Calu3 (cell line): ENCODE data around the gene ZNF507. TPM values are rescaled to one million over a fixed set of nuclear protein-coding genes. Genes with fewer than 3 reads are reported as not detected.
"Not testable (repeated sequence)": the region's sequence is repeated elsewhere in the genome, so short reads cannot be mapped to it uniquely, and the experiment has no call there.

Experiments
- BruUV-seq: library from RNA; stranded (reverse); fragments of 400-500 nt; replicated peaks from 2 replicates; lab custom pipeline; 2021; lab: Mats Ljungman, UMichigan
- CTCF ChIA-PET: fragments of 300-600 bp; sonication (Branson Sonifier 250); formaldehyde crosslinking; loops from one replicate; lab custom pipeline; 2022; ENCODE audit warnings: antibody characterized with exemption; lab: Charles Lee
- DNase-seq: peaks from one replicate; pipeline ENCODE4 v3.0.0; 2022
- H3K27ac Mint-ChIP-seq: one replicate; pipeline ENCODE4 v1.8.0; 2022; ENCODE audit warnings: mixed read lengths; ENCODE audit not compliant: unreplicated experiment
- H3K27me3 Mint-ChIP-seq: one replicate; pipeline ENCODE4 v1.8.0; 2022; ENCODE audit warnings: mixed read lengths; ENCODE audit not compliant: unreplicated experiment
- H3K36me3 Mint-ChIP-seq: one replicate; pipeline ENCODE4 v1.8.0; 2022; ENCODE audit warnings: mild to moderate bottlenecking, moderate library complexity, mixed read lengths; ENCODE audit not compliant: insufficient read depth, unreplicated experiment
- H3K4me1 Mint-ChIP-seq: one replicate; pipeline ENCODE4 v1.8.0; 2022; ENCODE audit warnings: mild to moderate bottlenecking, low read depth, mixed read lengths; ENCODE audit not compliant: unreplicated experiment
- H3K4me3 Mint-ChIP-seq: one replicate; pipeline ENCODE4 v1.8.0; 2022; ENCODE audit warnings: mild to moderate bottlenecking, low read depth, moderate library complexity, mixed read lengths; ENCODE audit not compliant: unreplicated experiment
- H3K9me3 Mint-ChIP-seq: one replicate; pipeline ENCODE4 v1.8.0; 2022; ENCODE audit warnings: low read depth, mixed read lengths; ENCODE audit not compliant: unreplicated experiment
- intact Hi-C: fragments of 100-400 bp; cut with micrococcal nuclease; formaldehyde crosslinking; loops from one replicate; pipeline ENCODE4 v1.10.0; 2022; ENCODE audit not compliant: unreplicated experiment
- total RNA-seq: library from RNA; stranded (reverse); gene quantifications from 2 replicates; pipeline ENCODE4 v1.2.3, GENCODE V29; 2022
- TF ChIP-seq, protein P1 (sequence below): fragments of 200-600 bp; IDR thresholded peaks from one replicate; pipeline ENCODE4 v1.8.0; 2022; ENCODE audit warnings: antibody characterized with exemption; ENCODE audit not compliant: unreplicated experiment

The ZNF507 gene
- total RNA-seq, 1 experiment from 2014 or later, result 31.5 TPM

DNA sequence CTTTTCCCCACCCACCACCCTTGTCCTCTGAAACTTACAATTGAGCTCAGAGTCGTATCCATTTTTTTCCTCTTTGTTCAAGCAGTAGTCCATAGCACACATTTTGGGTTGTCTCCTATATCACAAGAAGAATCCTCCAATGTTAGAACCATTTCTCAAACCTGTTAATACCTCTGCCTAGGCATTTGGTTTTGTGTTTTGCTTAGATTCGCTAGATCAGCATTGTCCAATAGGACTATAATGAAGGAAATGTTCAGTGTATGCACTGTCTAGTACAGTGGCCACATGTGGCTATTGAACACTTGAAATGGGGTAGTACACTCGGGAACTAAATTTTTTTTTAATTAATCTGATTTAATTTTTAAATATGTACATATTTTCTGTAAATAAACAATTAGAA is 72.7 kb downstream of the ZNF507 start:
- intact Hi-C loops, result no loop called here
- CTCF ChIA-PET, result interaction anchor here (0.6 to 1.0 kb wide), 2 partner anchors 13 to 19 kb away, joined by 3 read pairs; no protein-coding TSS in a partner anchor
- DNase-seq, result no peak
- no TSS peak for BruUV-seq
- Mint-ChIP-seq H3K4me1 (peaks cover 10% of the 10 kb centered on the region), H3K27ac (no peak overlapping the region), H3K27me3 (no peaks in the 10 kb centered on the region), H3K4me3 (no peak overlapping the region), H3K36me3 (no peaks in the 10 kb centered on the region), H3K9me3 (no peaks in the 10 kb centered on the region)
- TF ChIP-seq, protein P1, sequence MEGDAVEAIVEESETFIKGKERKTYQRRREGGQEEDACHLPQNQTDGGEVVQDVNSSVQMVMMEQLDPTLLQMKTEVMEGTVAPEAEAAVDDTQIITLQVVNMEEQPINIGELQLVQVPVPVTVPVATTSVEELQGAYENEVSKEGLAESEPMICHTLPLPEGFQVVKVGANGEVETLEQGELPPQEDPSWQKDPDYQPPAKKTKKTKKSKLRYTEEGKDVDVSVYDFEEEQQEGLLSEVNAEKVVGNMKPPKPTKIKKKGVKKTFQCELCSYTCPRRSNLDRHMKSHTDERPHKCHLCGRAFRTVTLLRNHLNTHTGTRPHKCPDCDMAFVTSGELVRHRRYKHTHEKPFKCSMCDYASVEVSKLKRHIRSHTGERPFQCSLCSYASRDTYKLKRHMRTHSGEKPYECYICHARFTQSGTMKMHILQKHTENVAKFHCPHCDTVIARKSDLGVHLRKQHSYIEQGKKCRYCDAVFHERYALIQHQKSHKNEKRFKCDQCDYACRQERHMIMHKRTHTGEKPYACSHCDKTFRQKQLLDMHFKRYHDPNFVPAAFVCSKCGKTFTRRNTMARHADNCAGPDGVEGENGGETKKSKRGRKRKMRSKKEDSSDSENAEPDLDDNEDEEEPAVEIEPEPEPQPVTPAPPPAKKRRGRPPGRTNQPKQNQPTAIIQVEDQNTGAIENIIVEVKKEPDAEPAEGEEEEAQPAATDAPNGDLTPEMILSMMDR, result no peak

DNA sequence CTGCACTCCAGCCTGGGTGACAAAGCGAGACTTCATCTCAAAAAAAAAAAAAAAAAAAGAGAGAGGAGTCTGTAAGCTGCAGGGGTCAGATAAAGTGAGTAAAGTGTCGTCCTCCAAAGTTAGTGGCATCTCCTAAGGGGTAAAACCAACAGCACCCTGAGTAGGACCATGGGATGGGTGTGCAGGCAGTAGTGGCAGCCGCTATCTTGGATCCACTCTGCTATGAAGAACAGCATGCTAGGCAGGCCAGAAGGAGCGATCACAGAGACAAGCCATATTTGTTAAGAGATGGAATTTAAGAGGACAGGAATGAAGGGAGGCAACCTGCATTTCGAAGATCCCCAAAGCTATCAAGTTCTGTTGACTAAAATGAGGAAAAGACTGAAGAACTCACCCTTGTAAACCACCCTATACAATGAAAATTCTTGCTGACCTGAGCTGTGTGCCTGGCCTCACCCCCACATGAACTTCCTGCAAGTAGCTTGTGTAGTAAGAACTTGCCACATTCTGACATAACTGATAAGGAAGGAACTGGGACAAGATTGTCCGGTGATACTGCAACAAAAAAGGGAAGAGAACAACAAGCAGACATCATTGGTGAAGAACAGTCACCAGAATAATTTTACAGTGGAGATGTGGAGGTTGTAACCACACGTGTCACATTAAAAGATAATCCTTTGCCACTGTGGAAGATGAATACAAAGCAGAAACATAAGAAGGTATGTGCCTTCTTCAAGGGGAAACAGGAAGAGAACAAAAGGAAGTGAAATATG is 76.4 kb downstream of the ZNF507 start:
- intact Hi-C loops, result no loop called here
- CTCF ChIA-PET, result no interaction called here

DNA sequence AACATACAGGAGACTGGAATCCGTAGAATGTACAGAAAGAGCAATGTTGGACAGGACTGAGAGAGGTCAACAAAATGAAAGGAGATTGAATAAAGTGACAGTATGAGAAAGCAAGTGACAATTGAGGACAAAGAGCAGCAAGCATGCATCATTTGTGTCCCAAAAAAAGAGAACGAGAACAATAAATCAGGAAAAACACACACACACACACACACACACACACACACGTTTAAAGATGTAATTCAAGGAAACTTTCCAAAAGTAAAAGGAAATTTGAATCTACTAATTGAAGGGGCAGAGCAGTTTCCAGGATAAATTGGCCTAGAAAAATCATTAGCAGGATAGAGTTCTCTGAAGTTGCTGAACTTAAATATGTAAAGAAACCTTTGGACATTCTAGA is 77.0 kb downstream of the ZNF507 start:
- intact Hi-C loops, result no loop called here
- CTCF ChIA-PET, result interaction anchor here (0.7 kb wide), 1 partner anchor 295 kb away, joined by 5 read pairs; no protein-coding TSS in a partner anchor
- no TSS peak for BruUV-seq
- Mint-ChIP-seq H3K4me1 (peaks cover 10% of the 10 kb centered on the region), H3K27ac (no peak overlapping the region), H3K9me3 (no peaks in the 10 kb centered on the region), H3K36me3 (no peaks in the 10 kb centered on the region), H3K27me3 (no peaks in the 10 kb centered on the region), H3K4me3 (no peak overlapping the region)
- TF ChIP-seq, protein P1, result no peak
- no peak for DNase-seq

More for the DNA sequence above, 76.4 kb downstream of the ZNF507 start:
- Mint-ChIP-seq H3K4me3 (no peak overlapping the region), H3K4me1 (peaks cover 10% of the 10 kb centered on the region), H3K27ac (no peak overlapping the region), H3K36me3 (no peaks in the 10 kb centered on the region), H3K27me3 (no peaks in the 10 kb centered on the region), H3K9me3 (no peaks in the 10 kb centered on the region)
- no TSS peak for BruUV-seq
- DNase-seq, result no peak
- TF ChIP-seq, protein P1, result no peak

DNA sequence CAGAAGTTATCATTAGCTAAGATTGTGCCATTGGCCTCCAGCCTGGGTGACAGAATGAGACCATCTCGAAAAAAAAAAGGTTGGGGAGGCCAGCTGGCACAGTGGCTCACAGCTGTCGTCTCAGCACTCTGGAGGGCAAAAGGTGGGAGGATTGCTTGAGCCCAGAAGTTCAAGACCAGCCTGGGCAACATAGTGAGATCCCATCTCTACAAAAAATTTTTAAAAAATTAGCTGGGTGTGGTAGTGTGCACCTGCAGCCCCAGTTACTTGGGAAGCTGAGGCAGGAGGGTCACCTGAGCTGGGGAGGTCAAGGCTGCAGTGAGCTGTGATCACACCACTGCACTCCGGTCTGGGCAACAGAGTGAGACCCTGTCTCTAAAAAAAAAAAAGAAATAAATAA is 78.5 kb downstream of the ZNF507 start:
- DNase-seq, H3K9me3 Mint-ChIP-seq, H3K27me3 Mint-ChIP-seq, H3K4me3 Mint-ChIP-seq, H3K36me3 Mint-ChIP-seq, BruUV-seq, intact Hi-C loops, H3K27ac Mint-ChIP-seq: not testable (repeated sequence)
- CTCF ChIA-PET, result interaction anchor here (0.7 kb wide), 1 partner anchor 133 kb away, joined by 3 read pairs; no protein-coding TSS in a partner anchor
- peaks cover 10% of the 10 kb centered on the region for H3K4me1 Mint-ChIP-seq

DNA sequence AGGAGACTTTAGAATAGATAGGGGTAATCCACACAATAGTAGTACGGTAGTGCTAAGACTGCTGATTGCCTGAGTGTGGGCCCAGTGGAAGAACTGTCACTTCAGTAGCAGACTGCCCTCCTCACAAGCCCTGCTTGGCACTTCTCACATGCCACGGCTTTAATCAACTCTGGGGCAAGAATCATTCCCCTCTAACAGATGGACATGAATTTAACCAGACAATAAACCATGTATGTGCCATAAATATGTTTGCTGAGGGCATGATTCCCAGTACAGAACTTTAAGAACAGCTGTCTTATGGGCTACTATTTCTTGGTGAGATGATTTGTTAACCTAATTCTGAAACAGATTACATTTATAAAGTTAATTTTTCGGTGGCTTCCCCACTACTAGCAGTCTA is 82.1 kb downstream of the ZNF507 start:
- no peaks in the 10 kb centered on the region for H3K27me3 Mint-ChIP-seq
- CTCF ChIA-PET, result no interaction called here
- no peak overlapping the region for H3K27ac Mint-ChIP-seq
- H3K36me3 Mint-ChIP-seq, result peaks cover 6% of the 10 kb centered on the region
- H3K4me3 Mint-ChIP-seq, result no peak overlapping the region
- no peaks in the 10 kb centered on the region for H3K4me1 Mint-ChIP-seq
- no peak for DNase-seq
- no TSS peak for BruUV-seq
- intact Hi-C loops, result no loop called here
- H3K9me3 Mint-ChIP-seq, result no peaks in the 10 kb centered on the region
- TF ChIP-seq, protein P1, result no peak
